HCT116 (cell line): ENCODE data around the gene SDE2.

Experiments
- ATF3 ChIP-seq: IDR thresholded peaks from 2 replicates; pipeline ENCODE4 v1.6.1; 2012
- CTCF ChIP-seq, 3 experiments: fragments of 200-600 bp in 1 of 3; sonication (generic) in 1 of 3; IDR thresholded peaks in 2 of 3; conservative IDR thresholded peaks in 1 of 3; 2 replicates each; pipeline ENCODE4 v1.5.1; 2012 to 2017; ENCODE audit warnings: low read depth in 2 of 3, low read length in 2 of 3, antibody characterized with exemption in 1 of 3, borderline replicate concordance in 1 of 3, control low read depth in 1 of 3, mild to moderate bottlenecking in 1 of 3, mixed read lengths in 1 of 3, mixed run types in 1 of 3, moderate library complexity in 1 of 3; ENCODE audit not compliant: insufficient read depth in 1 of 3

- TF ChIP-seq CTCF (IDR thresholded peaks at IDR 0.05 in 2 of 3, conservative IDR thresholded peaks at IDR 0.05 in 1 of 3; ENCODE audit: borderline replicate concordance in 1 of 3, insufficient read depth in 1 of 3, low read depth in 2 of 3, low read length in 2 of 3) (no peak), ATF3 (no peak)
Observed at GRCh38 chr1:226027538-226028217, 28.5 kb upstream of the SDE2 start.
